ENCODE measurements around the gene TIMP4. TPM values are rescaled to one million over a fixed set of nuclear protein-coding genes. Genes with fewer than 3 reads are reported as not detected.

TIMP4 gene
- total RNA-seq, 1 experiment from 2014 or later, result not detected

GRCh38 chr3:12115104-12115503, 43.6 kb downstream of the TIMP4 start:
- Histone ChIP-seq H3K4me3 (ENCODE audit: low read depth in 2 of 2, low read length in 2 of 2) (no peak overlapping the region), H3K9me3 (ENCODE audit: control insufficient read depth, insufficient read depth, low read depth, low read length) (no peaks in the 10 kb centered on the region), H3K27ac (ENCODE audit: low read length) (no peak overlapping the region), H3K36me3 (ENCODE audit: control insufficient read depth, insufficient read depth, low read length) (no peaks in the 10 kb centered on the region), H3K27me3 (ENCODE audit: control insufficient read depth, insufficient read depth, low read length) (peaks cover 2% of the 10 kb centered on the region; the same call in 1 of the 2 replicates), H3K4me1 (ENCODE audit: control insufficient read depth, insufficient read depth, low read length) (no peaks in the 10 kb centered on the region)
- ATAC-seq (no peak), DNase-seq (ENCODE audit: low read depth, low spot score) (no peak)
- BruUV-seq (replicated peaks), result no TSS peak
- CTCF ChIA-PET, result no interaction called here
- intact Hi-C loops (cut with micrococcal nuclease; ENCODE audit: unreplicated experiment) (no loop called here), in situ Hi-C loops (cut with HindIII; ENCODE audit: low pct_unique_long_range_greater_than_20kb, low sequenced_read_pairs) (no loop called here)
- TF ChIP-seq POLR2AphosphoS5 (IDR thresholded peaks at IDR 0.05; ENCODE audit: low read depth, low read length) (no peak), SIN3A (IDR thresholded peaks at IDR 0.05; ENCODE audit: borderline replicate concordance, insufficient read depth, low read depth, low read length) (no peak)
- POLR2A ChIA-PET, result no interaction called here

- Histone ChIP-seq H3K4me1 (ENCODE audit: control insufficient read depth, insufficient read depth, low read length) (no peaks in the 10 kb centered on the region), H3K27me3 (ENCODE audit: control insufficient read depth, insufficient read depth, low read length) (no peaks in the 10 kb centered on the region; the same call in 1 of the 2 replicates), H3K4me3 (ENCODE audit: low read depth in 2 of 2, low read length in 2 of 2) (no peak overlapping the region), H3K9me3 (ENCODE audit: control insufficient read depth, insufficient read depth, low read depth, low read length) (no peaks in the 10 kb centered on the region), H3K36me3 (ENCODE audit: control insufficient read depth, insufficient read depth, low read length) (no peaks in the 10 kb centered on the region), H3K27ac (ENCODE audit: low read length) (no peak overlapping the region)
- no peak for ATAC-seq
- in situ Hi-C loops (cut with HindIII; ENCODE audit: low pct_unique_long_range_greater_than_20kb, low sequenced_read_pairs), result no loop called here
- BruUV-seq (replicated peaks), result no TSS peak
- DNase-seq (ENCODE audit: low read depth, low spot score), result no peak
- intact Hi-C loops (cut with micrococcal nuclease; ENCODE audit: unreplicated experiment), result no loop called here
- ChIA-PET CTCF (no interaction called here), POLR2A (no interaction called here)
- TF ChIP-seq REST (IDR thresholded peaks at IDR 0.05; ENCODE audit: insufficient read depth in 1 of 2, low read depth in 2 of 2, low read length in 1 of 2) (no peak), POLR2AphosphoS5 (IDR thresholded peaks at IDR 0.05; ENCODE audit: low read depth, low read length) (no peak), SIN3A (IDR thresholded peaks at IDR 0.05; ENCODE audit: borderline replicate concordance, insufficient read depth, low read depth, low read length) (no peak), TCF7L2 (IDR thresholded peaks at IDR 0.05; ENCODE audit: low read depth, low read length) (no peak), CTCF (IDR thresholded peaks at IDR 0.05) (no peak)
Observed at GRCh38 chr3:12114251-12114650, 44.5 kb downstream of the TIMP4 start.

- H3K36me3 ChIP-seq (ENCODE audit: control insufficient read depth, insufficient read depth, low read length), result no peaks in the 10 kb centered on the region
- in situ Hi-C loops (cut with HindIII; ENCODE audit: low pct_unique_long_range_greater_than_20kb, low sequenced_read_pairs) (no loop called here), intact Hi-C loops (cut with micrococcal nuclease; ENCODE audit: unreplicated experiment) (no loop called here)
- CTCF ChIA-PET, result no interaction called here
- no peaks in the 10 kb centered on the region for H3K4me1 ChIP-seq (ENCODE audit: control insufficient read depth, insufficient read depth, low read length)
- POLR2A ChIA-PET, result no interaction called here
- no peak for TF ChIP-seq POLR2AphosphoS5 (IDR thresholded peaks at IDR 0.05; ENCODE audit: low read depth, low read length)
- TF ChIP-seq SIN3A (IDR thresholded peaks at IDR 0.05; ENCODE audit: borderline replicate concordance, insufficient read depth, low read depth, low read length), result no peak
- TF ChIP-seq TCF7L2 (IDR thresholded peaks at IDR 0.05; ENCODE audit: low read depth, low read length), result no peak
- no peak for TF ChIP-seq REST (IDR thresholded peaks at IDR 0.05; ENCODE audit: insufficient read depth in 1 of 2, low read depth in 2 of 2, low read length in 1 of 2)
- no peak for TF ChIP-seq CTCF (IDR thresholded peaks at IDR 0.05)
- no peaks in the 10 kb centered on the region for H3K27me3 ChIP-seq (ENCODE audit: control insufficient read depth, insufficient read depth, low read length)
- ATAC-seq (no peak), DNase-seq (ENCODE audit: low read depth, low spot score) (no peak)
- no TSS peak for BruUV-seq (replicated peaks)
- H3K9me3 ChIP-seq (ENCODE audit: control insufficient read depth, insufficient read depth, low read depth, low read length), result no peaks in the 10 kb centered on the region
- no peak overlapping the region for H3K4me3 ChIP-seq (ENCODE audit: low read depth in 2 of 2, low read length in 2 of 2)
- H3K27ac ChIP-seq (ENCODE audit: low read length), result no peak overlapping the region
Observed at GRCh38 chr3:12107071-12107713, 51.5 kb downstream of the TIMP4 start.

Measured in Panc1 (cell line).